ENCODE measurements around the gene ZNF778.
"Not testable (repeated sequence)": the region's sequence is repeated elsewhere in the genome, so short reads cannot be mapped to it uniquely, and the experiment has no call there.

Gene ZNF778

DNA sequence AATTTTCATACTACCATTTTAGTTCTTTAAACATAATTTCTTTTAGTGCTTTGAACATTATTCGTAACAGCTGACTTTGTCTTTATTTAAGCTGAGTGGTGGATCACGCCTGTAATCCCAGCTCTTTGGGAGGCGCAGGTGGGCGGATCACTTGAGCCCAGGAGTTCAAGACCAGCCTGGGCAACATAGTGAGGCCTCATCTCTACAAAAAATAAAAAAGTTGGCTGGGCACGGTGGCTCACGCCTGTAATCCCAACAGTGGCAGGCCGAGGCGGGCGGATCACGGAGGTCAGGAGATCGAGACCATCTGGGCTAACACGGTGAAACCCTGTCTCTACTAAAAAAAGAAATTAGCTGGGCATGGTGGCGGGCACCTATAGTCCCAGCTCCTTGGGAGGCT is 42.4 kb downstream of the ZNF778 start:
- DNase-seq, result not testable (repeated sequence)

DNA sequence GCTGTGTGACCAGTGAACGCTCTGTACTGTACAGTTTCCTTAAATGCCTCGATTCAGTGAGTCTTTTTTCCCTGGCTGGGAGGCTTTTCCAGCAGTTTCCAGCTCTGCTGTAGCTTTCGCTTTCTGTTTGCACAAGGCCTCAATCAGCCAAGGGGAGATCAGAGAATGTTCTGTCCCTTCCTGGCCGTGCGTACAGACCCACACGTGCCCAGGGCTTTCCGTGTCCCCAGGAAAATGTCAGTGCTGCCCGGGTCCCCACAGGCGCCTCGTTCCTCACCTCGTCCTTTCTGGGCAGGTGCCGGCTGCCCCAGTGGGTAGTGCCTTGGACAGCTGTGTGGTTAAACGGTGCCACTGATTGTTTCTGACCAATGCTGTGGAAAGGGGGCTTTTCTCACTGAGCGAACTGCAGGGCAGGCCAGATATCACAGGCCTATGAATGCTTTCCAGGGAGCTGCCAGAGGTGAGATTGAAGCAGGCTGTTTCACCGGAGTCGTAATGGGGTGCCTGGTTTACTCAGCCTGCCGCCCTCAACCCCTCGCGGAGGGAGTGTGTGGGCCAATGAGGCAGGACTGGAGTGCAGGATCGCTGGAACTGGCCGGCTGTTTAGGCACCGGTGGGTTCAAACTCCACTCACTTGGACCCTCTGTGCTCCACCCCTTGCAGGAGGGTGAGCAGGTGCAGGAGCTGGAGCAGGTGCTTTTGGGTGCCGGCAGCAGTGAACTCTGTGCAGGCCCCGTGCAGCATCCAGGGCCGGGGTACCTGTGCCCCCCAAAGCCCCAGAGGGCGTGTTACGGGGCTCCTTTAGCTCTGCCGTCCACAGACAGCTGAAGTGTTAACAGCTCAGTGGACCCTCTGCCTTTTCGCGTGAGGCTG is 44.4 kb downstream of the ZNF778 start:
- DNase-seq, result no peak

GRCh38 chr16:89264800-89265550 is 47.5 kb downstream of the ZNF778 start:
- no peak for DNase-seq

DNA sequence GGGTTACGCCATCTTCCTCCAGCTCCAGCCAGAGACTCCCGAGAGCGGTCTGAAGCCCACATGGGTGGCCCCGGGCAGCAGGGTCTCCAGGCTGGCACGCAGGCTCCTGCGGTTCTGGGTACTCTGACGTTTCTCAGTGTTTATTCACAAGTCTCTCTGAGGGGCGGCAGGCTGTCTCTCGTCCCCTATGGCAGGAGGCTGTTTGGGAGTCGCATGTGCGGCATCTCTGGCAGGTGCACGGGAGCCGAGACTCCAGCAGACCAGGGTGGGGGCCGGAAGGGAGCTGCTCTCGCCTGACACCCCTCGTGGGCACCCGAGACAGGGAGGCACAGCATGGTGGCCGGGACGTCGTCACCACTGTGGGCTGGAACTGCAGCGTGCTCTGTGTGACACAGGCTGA is 48.1 kb downstream of the ZNF778 start:
- DNase-seq, result no peak

- DNase-seq, result no peak
Measured at GRCh38 chr16:89266521-89267134, 49.1 kb downstream of the ZNF778 start.

GRCh38 chr16:89267746-89268145 is 50.2 kb downstream of the ZNF778 start:
- not testable (repeated sequence) for DNase-seq

GRCh38 chr16:89268585-89268984 is 51.1 kb downstream of the ZNF778 start:
- no peak for DNase-seq

GRCh38 chr16:89268987-89269735 is 51.7 kb downstream of the ZNF778 start:
- no peak for DNase-seq

DNA sequence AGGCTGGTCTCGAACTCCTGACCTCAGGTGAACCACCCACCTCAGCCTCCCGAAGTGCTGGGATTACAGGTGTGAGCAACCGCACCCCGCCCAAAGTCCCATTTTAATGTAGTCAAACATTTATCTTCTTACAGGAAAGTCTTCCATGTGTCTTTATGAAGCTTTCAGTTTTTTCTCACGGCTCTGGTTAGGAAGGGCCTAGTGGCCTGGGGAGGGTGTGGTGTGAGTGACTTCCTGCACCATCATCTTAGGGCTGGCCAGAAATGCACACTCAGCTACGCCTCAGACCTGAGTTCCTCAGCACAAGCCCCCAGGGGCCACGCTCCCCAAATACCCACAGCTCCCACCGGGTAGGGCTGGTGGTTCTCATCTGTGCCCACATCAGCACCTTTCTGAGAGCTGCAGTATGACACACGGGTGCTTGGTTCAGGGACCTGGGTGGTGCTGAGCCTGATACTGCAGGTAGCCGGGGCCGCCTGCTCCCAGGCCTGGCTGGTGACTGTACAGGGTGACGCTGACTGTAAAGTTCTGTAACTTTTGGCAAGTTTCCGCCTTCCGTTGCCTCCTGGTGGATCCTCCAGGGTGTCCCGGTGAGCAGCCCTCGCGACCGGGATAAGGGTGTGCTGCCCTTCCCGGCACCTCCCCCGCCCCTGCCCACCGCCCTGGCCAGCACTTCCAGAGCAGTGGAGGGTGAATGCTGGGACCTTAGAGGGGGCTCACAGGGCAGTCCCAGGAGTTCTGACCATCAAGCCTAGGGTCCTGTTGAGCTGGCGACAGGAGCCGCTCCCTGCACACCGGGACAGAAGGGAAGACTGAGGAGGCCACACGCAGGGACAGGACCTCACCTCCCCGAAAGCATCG is 52.5 kb downstream of the ZNF778 start:
- DNase-seq, result no peak

DNA sequence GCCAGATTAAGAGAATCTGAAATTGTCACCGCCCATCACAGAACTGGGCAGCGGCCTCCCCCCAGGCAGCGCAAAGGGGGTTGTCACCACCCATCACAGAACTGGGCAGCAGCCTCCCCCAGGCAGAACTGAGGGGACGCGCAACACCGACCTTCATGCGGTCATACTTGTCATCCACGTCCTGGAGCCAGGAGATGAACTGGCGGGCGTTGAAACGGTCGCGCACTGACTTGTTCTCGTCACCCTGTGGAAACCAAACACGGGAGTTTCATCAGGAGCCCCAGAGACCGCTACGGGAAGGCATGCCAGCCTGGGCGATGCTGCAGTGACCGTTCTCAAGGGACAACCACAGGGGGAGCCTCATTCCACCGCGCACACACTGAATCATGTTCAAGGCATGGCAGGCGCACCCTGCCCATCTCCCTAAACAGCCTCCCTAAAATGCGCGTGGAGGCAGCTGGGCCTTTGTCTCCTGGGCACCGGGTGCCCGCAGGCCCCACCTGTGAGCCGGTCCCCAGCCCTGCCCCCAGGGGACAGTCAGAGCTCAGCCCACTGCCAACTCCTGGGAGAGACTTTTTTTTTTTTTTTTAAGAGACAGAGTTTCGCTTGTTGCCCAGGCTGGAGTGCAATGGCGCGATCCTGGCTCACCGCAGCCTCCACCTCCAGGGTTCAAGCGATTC is 53.3 kb downstream of the ZNF778 start:
- DNase-seq, result no peak

GRCh38 chr16:89272631-89273030 is 55.1 kb downstream of the ZNF778 start:
- DNase-seq, result no peak

DNA sequence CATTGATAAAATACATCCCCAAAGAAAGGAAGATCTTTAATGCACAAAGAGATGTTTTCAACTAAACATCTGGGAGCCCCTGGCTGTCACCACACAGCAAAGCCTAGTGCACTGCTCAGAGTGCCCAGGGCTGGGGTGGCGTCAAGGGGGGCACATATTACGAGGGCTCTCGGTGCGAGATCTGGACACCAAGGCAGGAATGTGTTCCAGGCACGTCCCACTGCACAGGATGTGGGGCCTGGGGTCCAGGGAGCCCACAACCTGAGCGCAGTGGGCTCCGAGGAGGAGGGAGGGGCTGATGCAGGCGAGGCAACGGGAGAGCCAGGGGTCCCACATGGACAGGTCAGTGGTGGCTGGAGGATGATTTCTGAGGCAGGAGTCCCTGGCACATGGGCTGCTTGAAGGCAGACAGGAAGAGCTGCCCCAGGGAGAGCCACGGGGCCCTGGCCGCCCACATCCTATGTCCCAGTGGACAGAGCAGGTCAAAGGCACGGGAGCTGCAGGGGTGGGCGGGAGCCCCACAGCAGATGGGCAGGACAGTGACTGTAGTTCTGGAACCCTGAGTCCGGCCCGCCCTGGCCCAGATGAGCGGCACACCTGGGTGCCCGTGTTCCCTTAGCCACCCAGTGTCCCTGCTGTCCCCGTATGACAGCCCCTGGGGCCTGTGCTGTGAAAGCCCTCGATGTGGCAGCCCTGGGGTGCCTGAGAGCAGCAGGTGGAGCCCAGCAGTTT is 56.4 kb downstream of the ZNF778 start:
- no peak for DNase-seq

- no peak for DNase-seq
Measured at GRCh38 chr16:89274561-89275283, 57.2 kb downstream of the ZNF778 start.

GRCh38 chr16:89275284-89275584 is 57.7 kb downstream of the ZNF778 start:
- DNase-seq, result no peak

GRCh38 chr16:89275837-89276720 is 58.6 kb downstream of the ZNF778 start:
- no peak for DNase-seq

GRCh38 chr16:89277049-89277448 is 59.5 kb downstream of the ZNF778 start:
- no peak for DNase-seq

GRCh38 chr16:89277641-89278341 is 60.3 kb downstream of the ZNF778 start:
- no peak for DNase-seq

Data from NCI-H187 treated with DMSO at 0.1 percent for 48 hours (cell line).